KMS-11 (cell line): ENCODE measurements around the gene FHIT.

Source experiments
- H2AFZ ChIP-seq: fragments of 200-600 bp; sonication (generic); 2 replicates; pipeline ENCODE4 v1.6.1; 2016; ENCODE audit warnings: antibody characterized with exemption, mixed run types, low read depth
- H3K27ac ChIP-seq: fragments of 200-600 bp; sonication (generic); 2 replicates; pipeline ENCODE4 v1.6.1; 2016; ENCODE audit warnings: mild to moderate bottlenecking, mixed run types
- H3K27me3 ChIP-seq: fragments of 200-600 bp; sonication (generic); 2 replicates; pipeline ENCODE4 v1.6.1; 2017; ENCODE audit warnings: mild to moderate bottlenecking, low read depth, mixed run types, moderate library complexity; ENCODE audit not compliant: insufficient read depth
- H3K36me3 ChIP-seq: fragments of 200-600 bp; sonication (generic); 2 replicates; pipeline ENCODE4 v1.6.1; 2017; ENCODE audit warnings: mild to moderate bottlenecking, mixed run types; ENCODE audit not compliant: insufficient read depth
- H3K4me1 ChIP-seq: fragments of 200-600 bp; sonication (generic); 2 replicates; pipeline ENCODE4 v1.6.1; 2016; ENCODE audit warnings: mild to moderate bottlenecking, low read depth, mixed run types; ENCODE audit not compliant: poor library complexity, severe bottlenecking
- H3K4me2 ChIP-seq: fragments of 200-600 bp; sonication (generic); 2 replicates; pipeline ENCODE4 v1.7.0; 2016; ENCODE audit warnings: mild to moderate bottlenecking, mixed run types
- H3K4me3 ChIP-seq: fragments of 200-600 bp; sonication (generic); IDR thresholded peaks from 2 replicates; pipeline ENCODE4 v1.6.1; 2017; ENCODE audit warnings: low read depth, low read length, mixed read lengths; ENCODE audit not compliant: insufficient read depth
- H3K79me2 ChIP-seq: fragments of 200-600 bp; sonication (generic); 2 replicates; pipeline ENCODE4 v1.6.1; 2016; ENCODE audit warnings: low read depth, mixed run types; ENCODE audit not compliant: insufficient read depth
- H3K9ac ChIP-seq: fragments of 200-600 bp; sonication (generic); 2 replicates; pipeline ENCODE4 v1.6.1; 2016; ENCODE audit warnings: mild to moderate bottlenecking, mixed run types
- H4K20me1 ChIP-seq: fragments of 200-600 bp; sonication (generic); 2 replicates; pipeline ENCODE4 v1.6.1; 2016; ENCODE audit warnings: mild to moderate bottlenecking, mixed run types; ENCODE audit not compliant: insufficient read depth
- TF ChIP-seq, protein P1 (sequence below): fragments of 200-600 bp; sonication (generic); conservative IDR thresholded peaks from 2 replicates; pipeline ENCODE4 v1.6.1; 2017; ENCODE audit warnings: low read depth, mild to moderate bottlenecking, antibody characterized with exemption, low read length, moderate library complexity, mixed read lengths

The FHIT gene

DNA sequence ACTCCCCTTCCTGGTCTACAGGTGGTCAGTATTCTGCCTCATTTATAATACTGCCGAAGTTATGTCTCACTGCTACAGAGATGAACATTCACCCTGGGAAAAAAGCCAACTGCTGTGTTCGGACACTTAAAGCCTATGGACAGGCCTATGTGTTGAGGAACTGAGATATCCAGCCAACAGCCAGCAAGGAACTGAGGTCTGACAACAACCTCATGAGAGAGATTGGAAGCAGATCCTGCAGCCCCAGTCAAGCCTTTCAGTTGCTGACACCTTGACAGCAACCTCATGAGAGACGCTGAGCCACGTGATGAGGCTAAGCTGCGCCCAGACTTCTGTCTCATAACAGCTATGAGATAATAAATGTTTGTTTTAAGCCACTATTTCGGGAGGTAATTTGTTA, 18.2 kb upstream of the FHIT start:
- Histone ChIP-seq H3K4me2 (no peak overlapping the region), H3K4me1 (peaks cover 6% of the 10 kb centered on the region), H2AFZ (no peak overlapping the region), H4K20me1 (no peaks in the 10 kb centered on the region), H3K79me2 (no peaks in the 10 kb centered on the region), H3K9ac (no peak overlapping the region), H3K4me3 (no peak overlapping the region), H3K27ac (no peak overlapping the region), H3K27me3 (no peaks in the 10 kb centered on the region), H3K36me3 (no peaks in the 10 kb centered on the region)
- TF ChIP-seq, protein P1, sequence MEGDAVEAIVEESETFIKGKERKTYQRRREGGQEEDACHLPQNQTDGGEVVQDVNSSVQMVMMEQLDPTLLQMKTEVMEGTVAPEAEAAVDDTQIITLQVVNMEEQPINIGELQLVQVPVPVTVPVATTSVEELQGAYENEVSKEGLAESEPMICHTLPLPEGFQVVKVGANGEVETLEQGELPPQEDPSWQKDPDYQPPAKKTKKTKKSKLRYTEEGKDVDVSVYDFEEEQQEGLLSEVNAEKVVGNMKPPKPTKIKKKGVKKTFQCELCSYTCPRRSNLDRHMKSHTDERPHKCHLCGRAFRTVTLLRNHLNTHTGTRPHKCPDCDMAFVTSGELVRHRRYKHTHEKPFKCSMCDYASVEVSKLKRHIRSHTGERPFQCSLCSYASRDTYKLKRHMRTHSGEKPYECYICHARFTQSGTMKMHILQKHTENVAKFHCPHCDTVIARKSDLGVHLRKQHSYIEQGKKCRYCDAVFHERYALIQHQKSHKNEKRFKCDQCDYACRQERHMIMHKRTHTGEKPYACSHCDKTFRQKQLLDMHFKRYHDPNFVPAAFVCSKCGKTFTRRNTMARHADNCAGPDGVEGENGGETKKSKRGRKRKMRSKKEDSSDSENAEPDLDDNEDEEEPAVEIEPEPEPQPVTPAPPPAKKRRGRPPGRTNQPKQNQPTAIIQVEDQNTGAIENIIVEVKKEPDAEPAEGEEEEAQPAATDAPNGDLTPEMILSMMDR = no peak

DNA sequence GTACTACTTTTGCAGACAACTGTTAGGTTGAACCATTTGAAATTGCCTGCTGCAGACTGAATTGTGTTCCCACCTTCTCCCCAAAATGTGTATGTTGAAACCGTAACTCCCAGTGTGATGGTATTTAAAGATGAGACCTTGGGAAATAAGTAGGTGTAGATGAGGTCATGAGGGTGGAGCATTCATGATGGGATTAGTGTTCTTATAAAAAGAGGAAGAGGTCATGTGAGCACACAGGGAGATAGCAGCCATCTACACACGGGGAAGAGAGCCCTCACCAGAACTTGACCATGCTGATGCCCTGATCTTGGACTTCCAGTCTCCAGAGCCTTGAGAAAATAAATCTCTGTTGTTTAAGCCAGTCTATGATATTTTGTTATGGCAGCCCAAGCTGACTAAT, 17.4 kb upstream of the FHIT start:
- H3K36me3 ChIP-seq = no peaks in the 10 kb centered on the region
- H4K20me1 ChIP-seq = no peaks in the 10 kb centered on the region
- peaks cover 14% of the 10 kb centered on the region for H3K4me1 ChIP-seq
- no peaks in the 10 kb centered on the region for H3K27me3 ChIP-seq
- H2AFZ ChIP-seq = no peak overlapping the region
- no peak overlapping the region for H3K27ac ChIP-seq
- no peak overlapping the region for H3K9ac ChIP-seq
- no peaks in the 10 kb centered on the region for H3K79me2 ChIP-seq
- TF ChIP-seq, protein P1 = no peak
- H3K4me3 ChIP-seq = no peak overlapping the region
- no peak overlapping the region for H3K4me2 ChIP-seq

DNA sequence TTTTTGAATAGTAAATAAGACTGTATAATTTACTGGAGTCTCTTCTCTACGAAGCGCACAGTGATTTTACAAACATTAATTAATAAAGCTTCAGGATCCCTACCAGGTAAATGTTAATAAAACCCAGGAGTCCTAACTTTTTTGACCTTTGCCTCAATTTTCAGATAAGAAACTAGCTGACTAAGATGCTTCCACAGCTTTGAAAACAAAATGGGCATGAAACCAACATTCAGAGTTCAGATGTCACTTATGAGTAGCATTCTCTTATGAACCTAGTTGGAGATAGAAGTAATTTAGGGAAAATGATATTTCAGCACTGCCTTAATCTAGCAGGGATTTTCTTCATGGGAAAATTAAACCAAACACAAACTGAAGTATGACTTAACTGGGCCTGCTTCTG, 13.0 kb upstream of the FHIT start:
- Histone ChIP-seq H3K27me3 (no peaks in the 10 kb centered on the region), H3K79me2 (no peaks in the 10 kb centered on the region), H2AFZ (peak overlapping the region; percentile 75), H3K4me1 (peaks cover 21% of the 10 kb centered on the region), H3K36me3 (no peaks in the 10 kb centered on the region), H3K4me2 (peak overlapping the region; percentile 63), H4K20me1 (no peaks in the 10 kb centered on the region), H3K4me3 (no peak overlapping the region), H3K27ac (peak overlapping the region; percentile 61; the same call in 1 of the 2 replicates), H3K9ac (no peak overlapping the region)
- TF ChIP-seq, protein P1 = no peak

DNA sequence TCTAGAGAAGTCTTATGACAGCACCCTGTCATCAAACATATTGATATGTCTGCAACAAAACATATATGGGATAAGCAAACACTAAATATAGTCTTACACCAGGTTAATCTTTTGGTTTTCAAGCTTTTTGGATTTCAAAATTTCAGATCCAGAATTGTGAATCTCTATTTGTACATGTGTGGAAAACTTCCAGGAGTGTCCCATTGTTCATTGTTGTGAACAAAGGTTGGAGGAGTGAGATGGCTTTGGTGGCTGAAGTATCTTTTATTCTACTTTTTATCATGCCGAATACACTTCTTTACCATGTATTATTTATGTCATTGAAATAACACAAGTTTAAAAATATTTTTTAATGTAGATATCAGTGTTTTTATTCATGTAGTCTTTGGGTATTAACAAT, 5.9 kb upstream of the FHIT start:
- H3K4me1 ChIP-seq = peaks cover 34% of the 10 kb centered on the region
- H2AFZ ChIP-seq = no peak overlapping the region

More for the DNA sequence above, 5.9 kb upstream of the FHIT start:
- no peaks in the 10 kb centered on the region for H3K36me3 ChIP-seq
- no peaks in the 10 kb centered on the region for H4K20me1 ChIP-seq
- TF ChIP-seq, protein P1 = no peak
- no peak overlapping the region for H3K27ac ChIP-seq
- no peak overlapping the region for H3K4me3 ChIP-seq
- no peak overlapping the region for H3K9ac ChIP-seq
- H3K27me3 ChIP-seq = no peaks in the 10 kb centered on the region
- H3K4me2 ChIP-seq = no peak overlapping the region
- no peaks in the 10 kb centered on the region for H3K79me2 ChIP-seq
